Neural progenitor cell (in vitro differentiated cells): Measurements from ENCODE around the gene SERPIND1.

ENCODE experiments used
- EZH2 ChIP-seq: fragments of 200-600 bp; sonication (generic); IDR thresholded peaks from 2 replicates; pipeline ENCODE4 v1.6.1; 2017; ENCODE audit warnings: antibody characterized with exemption, mild to moderate bottlenecking, moderate library complexity
- TF ChIP-seq, protein P1 (sequence below): fragments of 200-600 bp; sonication (generic); IDR thresholded peaks from 2 replicates; pipeline ENCODE4 v1.5.1; 2017; ENCODE audit warnings: antibody characterized with exemption, mild to moderate bottlenecking

DNA sequence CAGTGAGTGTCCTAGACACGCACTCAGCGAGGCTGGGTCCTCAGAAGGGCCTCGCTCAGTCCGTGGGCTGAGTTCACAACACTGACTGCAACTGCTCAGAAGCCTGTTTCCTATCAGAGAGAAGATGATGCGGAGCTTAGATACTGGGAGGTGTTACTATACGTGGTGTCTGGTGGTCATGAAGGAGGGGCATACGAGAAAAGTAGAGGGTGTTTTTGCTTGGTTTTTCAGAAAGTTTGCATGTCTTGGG is 9.5 kb upstream of the SERPIND1 start:
- no peak for TF ChIP-seq EZH2
- TF ChIP-seq, protein P1, sequence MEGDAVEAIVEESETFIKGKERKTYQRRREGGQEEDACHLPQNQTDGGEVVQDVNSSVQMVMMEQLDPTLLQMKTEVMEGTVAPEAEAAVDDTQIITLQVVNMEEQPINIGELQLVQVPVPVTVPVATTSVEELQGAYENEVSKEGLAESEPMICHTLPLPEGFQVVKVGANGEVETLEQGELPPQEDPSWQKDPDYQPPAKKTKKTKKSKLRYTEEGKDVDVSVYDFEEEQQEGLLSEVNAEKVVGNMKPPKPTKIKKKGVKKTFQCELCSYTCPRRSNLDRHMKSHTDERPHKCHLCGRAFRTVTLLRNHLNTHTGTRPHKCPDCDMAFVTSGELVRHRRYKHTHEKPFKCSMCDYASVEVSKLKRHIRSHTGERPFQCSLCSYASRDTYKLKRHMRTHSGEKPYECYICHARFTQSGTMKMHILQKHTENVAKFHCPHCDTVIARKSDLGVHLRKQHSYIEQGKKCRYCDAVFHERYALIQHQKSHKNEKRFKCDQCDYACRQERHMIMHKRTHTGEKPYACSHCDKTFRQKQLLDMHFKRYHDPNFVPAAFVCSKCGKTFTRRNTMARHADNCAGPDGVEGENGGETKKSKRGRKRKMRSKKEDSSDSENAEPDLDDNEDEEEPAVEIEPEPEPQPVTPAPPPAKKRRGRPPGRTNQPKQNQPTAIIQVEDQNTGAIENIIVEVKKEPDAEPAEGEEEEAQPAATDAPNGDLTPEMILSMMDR: no peak
